IMR-90 (cell line): ENCODE data around the gene LPCAT2. TPM values are rescaled to one million over a fixed set of nuclear protein-coding genes. Genes with fewer than 3 reads are reported as not detected.

Experiments
- ATAC-seq: fragments of 200-7000 bp; cut with Tn5 transposase; 2 replicates; pipeline ENCODE4 v1.9.1; 2020; ENCODE audit warnings: low read depth, mild to moderate bottlenecking, moderate library complexity
- BruUV-seq: library from RNA; stranded (reverse); fragments of 400-500 nt; replicated peaks from 2 replicates; lab custom pipeline; 2021; lab: Mats Ljungman, UMichigan
- CTCF ChIA-PET: fragments of 300-600 bp; formaldehyde crosslinking; extraction: SDS; loops from one replicate; lab custom pipeline; 2021; ENCODE audit warnings: antibody characterized with exemption; lab: Yijun Ruan, JAX
- POLR2A ChIA-PET: fragments of 300-600 bp; sonication (Branson Sonifier 250); formaldehyde crosslinking; loops from one replicate; lab custom pipeline; 2022; ENCODE audit warnings: antibody characterized with exemption; ENCODE audit not compliant: unreplicated experiment; lab: Charles Lee
- DNase-seq: peaks from one replicate; pipeline ENCODE4 v3.0.0; 2013
- H2AFZ ChIP-seq: replicated peaks from 2 replicates; pipeline ENCODE3; 2013; ENCODE audit warnings: low read length, mild to moderate bottlenecking; ENCODE audit not compliant: poor library complexity
- H2AK5ac ChIP-seq: 2 replicates; pipeline ENCODE4 v1.6.1; 2013; ENCODE audit warnings: low read depth, low read length, inconsistent platforms
- H2AK9ac ChIP-seq: replicated peaks from 2 replicates; pipeline ENCODE3; 2013; ENCODE audit warnings: mild to moderate bottlenecking, low read depth, low read length, moderate library complexity; ENCODE audit not compliant: poor library complexity
- H2BK120ac ChIP-seq: 2 replicates; pipeline ENCODE4 v1.6.1; 2013; ENCODE audit warnings: low read depth, low read length, inconsistent platforms
- H2BK15ac ChIP-seq: 3 replicates; pipeline ENCODE4 v1.6.1; 2013; ENCODE audit warnings: low read depth, low read length, inconsistent platforms
- H2BK20ac ChIP-seq: 2 replicates; pipeline ENCODE4 v1.6.1; 2013; ENCODE audit warnings: low read depth, mild to moderate bottlenecking, inconsistent platforms, low read length, moderate library complexity
- H2BK5ac ChIP-seq: 2 replicates; pipeline ENCODE4 v1.6.1; 2013; ENCODE audit warnings: mild to moderate bottlenecking, low read depth, low read length, inconsistent platforms; ENCODE audit not compliant: poor library complexity, severe bottlenecking
- H3K14ac ChIP-seq: replicated peaks from 2 replicates; pipeline ENCODE4 v1.6.1; 2013; ENCODE audit warnings: low read depth, low read length, inconsistent platforms
- H3K18ac ChIP-seq: 2 replicates; pipeline ENCODE4 v1.6.1; 2013; ENCODE audit warnings: low read depth, low read length, control low read depth
- H3K23ac ChIP-seq: 2 replicates; pipeline ENCODE4 v1.6.1; 2013; ENCODE audit warnings: low read depth, low read length, inconsistent platforms
- H3K27ac ChIP-seq: 2 replicates; pipeline ENCODE4 v1.5.1; 2013; ENCODE audit warnings: mild to moderate bottlenecking, control low read depth, low read length; ENCODE audit not compliant: insufficient read depth
- H3K27me3 ChIP-seq: 2 replicates; pipeline ENCODE4 v1.6.1; 2013; ENCODE audit warnings: low read length; ENCODE audit not compliant: control insufficient read depth, insufficient read depth
- H3K36me3 ChIP-seq: 2 replicates; pipeline ENCODE4 v1.6.1; 2013; ENCODE audit warnings: low read length, mixed read lengths; ENCODE audit not compliant: control insufficient read depth, insufficient read depth
- H3K4ac ChIP-seq: 2 replicates; pipeline ENCODE4 v1.6.1; 2013; ENCODE audit warnings: low read depth, low read length, inconsistent platforms
- H3K4me1 ChIP-seq: 2 replicates; pipeline ENCODE4 v1.6.1; 2013; ENCODE audit warnings: low read length, mixed read lengths; ENCODE audit not compliant: control insufficient read depth, insufficient read depth
- H3K4me2 ChIP-seq: 2 replicates; pipeline ENCODE4 v1.6.1; 2013; ENCODE audit warnings: low read depth, mild to moderate bottlenecking, control low read depth, low read length, moderate library complexity
- H3K4me3 ChIP-seq: 2 replicates; pipeline ENCODE4 v1.5.1; 2013; ENCODE audit warnings: low read depth, mild to moderate bottlenecking, control low read depth, low read length, moderate library complexity; ENCODE audit not compliant: insufficient read depth
- H3K56ac ChIP-seq: 2 replicates; pipeline ENCODE4 v1.6.1; 2013; ENCODE audit warnings: low read length, inconsistent platforms; ENCODE audit not compliant: insufficient read depth; ENCODE audit errors: extremely low read depth
- H3K79me1 ChIP-seq, 2 experiments: 2 replicates each; pipeline ENCODE4 v1.6.1; 2013; ENCODE audit warnings: low read length in 2 of 2, inconsistent platforms in 1 of 2, low read depth in 1 of 2
- H3K9ac ChIP-seq: 2 replicates; pipeline ENCODE4 v1.6.1; 2013; ENCODE audit warnings: low read depth, low read length, control low read depth
- H3K9me1 ChIP-seq: 2 replicates; pipeline ENCODE4 v1.6.1; 2013; ENCODE audit warnings: low read length, inconsistent platforms; ENCODE audit not compliant: insufficient read depth
- H3K9me3 ChIP-seq: 2 replicates; pipeline ENCODE4 v1.6.1; 2013; ENCODE audit warnings: low read length; ENCODE audit not compliant: control insufficient read depth, insufficient read depth
- H4K20me1 ChIP-seq: 2 replicates; pipeline ENCODE4 v1.6.1; 2013; ENCODE audit warnings: low read length, inconsistent platforms; ENCODE audit not compliant: insufficient read depth
- H4K5ac ChIP-seq: 2 replicates; pipeline ENCODE4 v1.6.1; 2013; ENCODE audit warnings: mild to moderate bottlenecking, low read depth, low read length, control low read depth
- H4K8ac ChIP-seq, 2 experiments: 2 replicates each; pipeline ENCODE4 v1.6.1; 2013; ENCODE audit warnings: low read depth in 2 of 2, low read length in 2 of 2, control low read depth in 1 of 2, inconsistent platforms in 1 of 2
- H4K91ac ChIP-seq: 2 replicates; pipeline ENCODE4 v1.6.1; 2013; ENCODE audit warnings: low read depth, low read length, inconsistent platforms; ENCODE audit not compliant: insufficient read depth
- BHLHE40 ChIP-seq: fragments of 150-350 bp; IDR thresholded peaks from 2 replicates; pipeline ENCODE4 v1.6.1; 2016; ENCODE audit warnings: mild to moderate bottlenecking, low read depth, low read length
- MXI1 ChIP-seq: IDR thresholded peaks from 2 replicates; pipeline ENCODE4 v1.6.1; 2012; ENCODE audit warnings: low read depth, mild to moderate bottlenecking, low read length, moderate library complexity, borderline replicate concordance
- NFE2L2 ChIP-seq: fragments of 150-350 bp; IDR thresholded peaks from 2 replicates; pipeline ENCODE4 v1.6.1; 2016; ENCODE audit warnings: low read depth, mild to moderate bottlenecking, low read length
- SMC3 ChIP-seq: fragments of 150-350 bp; IDR thresholded peaks from 2 replicates; pipeline ENCODE4 v1.6.1; 2016; ENCODE audit warnings: low read depth, mild to moderate bottlenecking, antibody characterized with exemption, low read length, moderate library complexity
- USF2 ChIP-seq: fragments of 150-350 bp; IDR thresholded peaks from 2 replicates; pipeline ENCODE4 v1.6.1; 2017; ENCODE audit warnings: mild to moderate bottlenecking, antibody characterized with exemption, low read length, low read depth
- WGBS, 2 experiments: methylation state at CpG; one replicate each; pipeline versions ENCODE4 v1.1.5 to v1.1.7; 2013; ENCODE audit warnings: missing lambda C conversion rate in 2 of 2; ENCODE audit not compliant: insufficient read length in 1 of 2; ENCODE audit errors: extremely low coverage in 2 of 2; 5-methylcytosine and 5-hydroxymethylcytosine counted together
- dilution Hi-C: fragments of 300-500 bp; cut with HindIII; formaldehyde crosslinking; loops from one replicate; pipeline ENCODE4 v1.14.3; 2018; ENCODE audit warnings: low sequenced_read_pairs; ENCODE audit not compliant: unreplicated experiment
- in situ Hi-C: fragments of 300-500 bp; cut with MboI; formaldehyde crosslinking; loops from 3 replicates; pipeline ENCODE4 v1.14.3; 2019; ENCODE audit warnings: low sequenced_read_pairs, inconsistent platforms, mixed read lengths
- intact Hi-C: fragments of 100-400 bp; cut with micrococcal nuclease; formaldehyde crosslinking; loops from 2 replicates; pipeline ENCODE4 v1.10.0; 2022
- polyA plus RNA-seq, 3 experiments: library from polyadenylated mRNA; depleted of rRNA; stranded (reverse); fragments of >200 nt; gene quantifications; 2 replicates each; pipeline ENCODE4 v1.2.3, GENCODE V29; 2012; ENCODE audit warnings: low replicate concordance in 1 of 3
- total RNA-seq: library from RNA; depleted of rRNA; stranded (reverse); fragments of >200 nt; gene quantifications from 2 replicates; pipeline ENCODE4 v1.2.3, GENCODE V29; 2012

Gene LPCAT2
- total and polyA plus RNA-seq, 2 of the 4 experiments (the other 2 are of a cell fraction), result 8.6 to 8.7 TPM

DNA sequence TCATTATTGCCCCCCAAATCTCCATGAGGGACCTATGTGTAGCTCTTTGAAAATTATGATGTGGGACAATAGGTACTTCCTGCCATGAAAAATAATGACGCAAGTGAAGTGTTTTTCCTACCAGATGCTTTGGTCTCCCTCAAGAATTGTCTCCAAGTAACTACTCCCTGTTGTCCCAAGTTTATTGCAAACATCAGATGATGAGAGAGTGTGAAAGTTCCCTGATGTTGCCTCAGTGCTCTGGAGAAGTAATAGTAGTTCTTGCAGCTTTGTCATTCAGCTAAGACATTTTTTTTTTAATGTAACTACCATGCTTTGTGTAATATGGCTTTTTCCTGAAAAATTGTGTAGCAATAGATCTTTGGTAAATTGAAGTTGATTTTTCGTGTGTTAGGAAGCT is 20.1 kb downstream of the LPCAT2 start:
- Histone ChIP-seq H3K14ac (no peak overlapping the region), H2BK120ac (no peak overlapping the region), H3K9me3 (no peaks in the 10 kb centered on the region), H4K8ac (no peak overlapping the region), H3K4me1 (no peaks in the 10 kb centered on the region; the same call in 1 of the 2 replicates), H4K5ac (no peak overlapping the region), H3K9me1 (no peaks in the 10 kb centered on the region), H2BK20ac (no peak overlapping the region), H2AFZ (no peak overlapping the region), H2BK5ac (no peak overlapping the region), H2AK5ac (no peak overlapping the region), H4K91ac (no peak overlapping the region), H3K27ac (no peak overlapping the region), H3K18ac (no peak overlapping the region), H3K9ac (no peak overlapping the region), H3K56ac (no peak overlapping the region), H3K23ac (no peak overlapping the region), H3K27me3 (no peaks in the 10 kb centered on the region), H2AK9ac (no peak overlapping the region), H2BK15ac (no peak overlapping the region), H4K20me1 (no peaks in the 10 kb centered on the region), H3K4me2 (no peak overlapping the region), H3K4me3 (no peak overlapping the region), H3K36me3 (no peaks in the 10 kb centered on the region; the same call in 1 of the 2 replicates), H3K79me1 (no peaks in the 10 kb centered on the region), H3K4ac (no peak overlapping the region)
- no CpG with 5 or more reads among the region's 2 CpGs for WGBS, 2 experiments
- dilution Hi-C loops (no loop called here), in situ Hi-C loops (no loop called here), intact Hi-C loops (no loop called here)
- DNase-seq (no peak), ATAC-seq (no peak)
- TF ChIP-seq BHLHE40 (no peak), SMC3 (no peak), MXI1 (no peak), USF2 (no peak), NFE2L2 (no peak)
- ChIA-PET CTCF (interaction anchor here (1.7 kb wide), 1 partner anchor 10 kb away, joined by 5 read pairs; no protein-coding TSS in a partner anchor), POLR2A (no interaction called here)
- BruUV-seq, result no TSS peak
